Right renal cortex interstitium (tissue), 3 donors: ENCODE data around the gene FAM53B. TPM values are rescaled to one million over a fixed set of nuclear protein-coding genes. Genes with fewer than 3 reads are reported as not detected.
"Not testable (repeated sequence)": the region's sequence is repeated elsewhere in the genome, so short reads cannot be mapped to it uniquely, and the experiment has no call there.

Experiments used
- DNase-seq, 3 donors: peaks; one replicate each; pipeline ENCODE4 v3.0.0-alpha.2; 2013; ENCODE audit warnings: low read depth in 3 of 3, low spot score in 2 of 3
- polyA plus RNA-seq, 3 donors: library from polyadenylated mRNA; unstranded; fragments of 120-200 nt; gene quantifications; one replicate each; pipeline ENCODE4 v1.2.1, GENCODE V29; 2013; ENCODE audit not compliant: insufficient read length in 3 of 3

FAM53B gene
- 10 to 100 TPM; 22.3 to 24.3 (median 23.6) TPM for polyA plus RNA-seq

- peak in 2 of 3 donors; percentile 63 to 65 for DNase-seq
Measured at GRCh38 chr10:124744102-124745050, at the start of gene FAM53B. Gene FAM53B (minus strand): TSS chr10:124744378. CDS start chr10:124706713, 37,665 bp downstream.

DNA sequence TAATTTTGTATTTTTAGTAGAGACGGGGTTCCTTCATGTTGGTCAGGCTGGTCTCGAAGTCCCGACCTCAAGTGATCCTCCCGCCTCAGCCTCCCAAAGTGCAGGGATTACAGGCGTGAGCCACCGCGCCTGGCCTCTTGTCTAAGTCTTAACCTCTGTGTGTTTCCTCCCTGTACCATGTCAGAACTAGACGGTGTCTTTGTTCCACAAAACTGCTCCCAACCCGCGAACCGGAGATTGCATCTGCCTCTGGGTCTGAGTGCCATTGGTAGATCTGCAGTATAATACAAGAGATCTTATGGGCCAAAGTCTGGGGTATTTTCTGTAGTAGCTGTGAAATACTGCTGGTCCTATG, 48.8 kb upstream of the FAM53B start:
- no peak for DNase-seq

- peak; percentile 67 to 81 (median 72) for DNase-seq
Measured at GRCh38 chr10:124791547-124792348, 47.6 kb upstream of the FAM53B start, which contains the start of gene EEF1AKMT2. Gene EEF1AKMT2 (minus strand): TSS chr10:124791887. CDS start chr10:124791833, 54 bp downstream.

GRCh38 chr10:124782900-124783299, 38.7 kb upstream of the FAM53B start:
- DNase-seq: not testable (repeated sequence)

DNA sequence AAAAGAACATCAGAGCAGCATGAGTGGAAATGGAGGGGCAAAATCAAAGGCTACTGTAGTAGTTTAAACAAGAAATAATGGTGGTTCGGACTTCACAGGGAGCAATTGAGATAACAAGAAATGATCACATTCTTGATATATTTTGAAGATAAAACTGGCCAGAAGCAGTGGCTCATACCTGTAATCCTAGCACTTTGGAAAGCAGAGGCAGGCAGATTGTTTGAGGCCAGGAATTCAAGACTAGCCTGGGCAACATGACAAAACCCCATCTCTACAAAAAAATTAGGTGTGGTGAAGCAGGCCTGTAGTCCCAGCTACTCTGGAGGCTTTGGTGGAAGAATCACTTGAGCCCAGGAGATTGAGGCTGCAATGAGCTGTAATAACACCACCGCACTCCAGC, 24.6 kb upstream of the FAM53B start:
- DNase-seq: no peak

- no peak for DNase-seq
Measured at GRCh38 chr10:124765256-124765655, 21.1 kb upstream of the FAM53B start.

DNA sequence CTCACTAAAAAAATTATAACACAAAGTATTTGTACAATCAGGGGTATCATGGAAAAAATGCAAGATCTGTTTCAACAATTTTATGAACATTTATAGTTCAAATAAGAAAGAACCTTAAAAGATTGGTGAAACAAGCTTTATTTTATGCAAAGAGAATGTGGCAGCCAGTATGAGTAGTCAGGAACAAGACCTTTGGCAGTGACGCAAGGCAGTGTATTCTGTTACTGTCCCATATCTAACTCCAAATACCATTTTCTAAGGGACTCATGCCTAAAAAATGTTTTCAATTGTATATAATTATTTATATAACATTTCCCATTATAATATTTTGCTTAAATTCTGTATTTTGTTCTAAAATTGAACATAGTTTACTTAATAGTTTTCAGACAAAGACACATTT, 19.1 kb upstream of the FAM53B start:
- DNase-seq: no peak

- no peak for DNase-seq
Measured at GRCh38 chr10:124762281-124762680, 18.1 kb upstream of the FAM53B start.

DNA sequence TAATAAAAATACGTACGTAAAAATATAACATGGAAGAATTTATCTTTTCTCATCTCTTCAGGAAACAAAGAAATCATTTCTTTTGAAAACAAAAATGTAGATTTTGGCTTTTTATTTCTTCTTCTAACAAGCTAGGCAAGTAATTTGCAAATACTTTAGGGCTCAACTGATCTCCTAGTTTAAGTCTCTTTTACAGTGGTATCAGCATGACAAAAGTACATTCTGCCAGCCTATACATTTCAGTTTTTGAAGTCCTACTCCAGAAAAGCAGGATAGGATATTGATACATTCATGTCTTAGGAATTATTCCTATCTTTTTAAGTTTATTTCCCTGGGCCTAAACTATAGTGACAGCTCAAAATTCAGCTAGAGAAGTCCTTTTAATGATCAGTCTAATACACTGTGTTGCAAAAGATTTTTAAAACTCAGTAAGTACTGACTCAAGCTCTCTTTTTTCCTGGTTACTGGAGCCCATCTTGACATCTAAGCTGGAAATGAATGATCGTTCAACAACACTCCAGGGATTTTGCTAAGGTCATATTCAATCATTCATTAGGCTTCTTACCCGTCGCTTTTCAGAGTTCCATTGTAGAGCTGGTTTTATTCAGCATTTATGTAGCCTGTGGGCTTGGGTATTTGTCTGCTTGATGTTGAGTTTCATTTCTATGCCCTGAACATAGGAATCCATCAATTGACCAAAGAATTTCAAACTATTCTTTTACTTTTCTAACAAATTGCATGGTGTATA, 12.2 kb upstream of the FAM53B start:
- DNase-seq: no peak

GRCh38 chr10:124755581-124755980, 11.4 kb upstream of the FAM53B start:
- DNase-seq: no peak

DNA sequence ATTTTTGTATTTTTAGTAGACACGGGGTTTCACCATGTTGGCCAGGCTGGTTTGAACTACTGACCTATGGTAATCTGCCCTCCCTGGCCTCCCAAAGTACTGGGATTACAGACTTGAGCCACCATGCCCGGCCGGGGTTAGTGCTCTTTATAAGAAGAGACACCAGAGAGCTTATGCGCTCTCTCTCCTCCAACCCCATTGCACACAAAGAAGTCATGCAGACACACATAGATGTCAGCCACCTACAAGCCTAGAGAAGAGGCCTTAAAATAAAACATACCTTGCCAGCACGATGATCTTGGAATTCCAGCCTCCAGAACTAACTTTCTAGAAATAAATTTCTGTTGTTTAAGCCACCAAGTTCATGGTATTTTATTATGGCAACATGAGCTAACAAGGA, 10.0 kb upstream of the FAM53B start:
- DNase-seq: no peak

DNA sequence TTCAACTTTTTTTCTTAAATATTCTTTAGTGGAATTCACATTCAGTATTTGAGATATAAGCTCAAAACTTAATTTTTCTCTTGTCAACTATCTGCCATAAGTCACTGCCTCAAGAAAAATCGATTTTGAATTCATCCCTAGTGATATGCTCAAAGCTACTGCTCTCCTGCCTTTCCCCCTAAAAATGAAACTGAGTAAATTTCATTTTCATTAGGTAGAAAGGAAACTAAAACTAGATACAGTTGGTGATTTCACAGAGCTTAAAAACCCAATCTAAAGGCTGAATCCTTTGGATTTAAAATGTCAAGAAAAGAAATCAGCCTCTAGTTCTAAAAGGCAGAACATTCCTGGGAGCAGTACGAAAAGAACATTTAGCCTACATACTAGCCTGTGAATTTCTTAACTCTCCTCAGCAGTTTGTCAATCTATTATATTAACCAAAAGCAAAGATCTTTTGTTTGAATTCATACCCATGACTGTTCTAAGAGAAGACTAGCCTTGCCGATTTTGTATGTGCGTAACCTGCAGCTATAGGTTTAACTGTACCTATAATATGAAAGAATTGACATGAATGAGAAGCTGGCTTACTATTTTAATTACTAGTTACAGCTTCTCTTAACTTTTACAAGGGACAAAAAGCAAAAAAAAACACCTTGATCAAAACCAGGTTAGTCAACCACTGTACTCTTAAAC, 4.9 kb upstream of the FAM53B start:
- no peak for DNase-seq

GRCh38 chr10:124748166-124748565, 4.0 kb upstream of the FAM53B start:
- no peak for DNase-seq

DNA sequence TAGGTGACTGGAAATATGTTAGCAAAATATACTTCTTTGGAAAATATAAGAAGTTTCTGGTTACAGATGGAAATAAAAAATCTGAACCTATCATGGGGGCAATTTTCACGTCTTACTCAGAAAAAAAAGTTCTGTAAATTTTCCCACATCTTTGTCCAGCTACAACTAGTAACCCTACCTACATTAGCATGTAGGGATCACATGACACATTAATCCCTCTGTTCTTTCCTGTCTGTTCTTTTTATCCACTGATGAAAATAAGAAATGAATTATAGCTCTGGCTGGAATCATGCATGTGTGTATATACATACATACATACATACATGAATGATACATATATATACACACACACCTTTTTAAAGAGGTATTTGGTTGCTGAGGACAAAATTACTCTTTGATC, 3.6 kb upstream of the FAM53B start:
- no peak for DNase-seq

GRCh38 chr10:124746992-124747391, 2.8 kb upstream of the FAM53B start:
- no peak for DNase-seq

DNA sequence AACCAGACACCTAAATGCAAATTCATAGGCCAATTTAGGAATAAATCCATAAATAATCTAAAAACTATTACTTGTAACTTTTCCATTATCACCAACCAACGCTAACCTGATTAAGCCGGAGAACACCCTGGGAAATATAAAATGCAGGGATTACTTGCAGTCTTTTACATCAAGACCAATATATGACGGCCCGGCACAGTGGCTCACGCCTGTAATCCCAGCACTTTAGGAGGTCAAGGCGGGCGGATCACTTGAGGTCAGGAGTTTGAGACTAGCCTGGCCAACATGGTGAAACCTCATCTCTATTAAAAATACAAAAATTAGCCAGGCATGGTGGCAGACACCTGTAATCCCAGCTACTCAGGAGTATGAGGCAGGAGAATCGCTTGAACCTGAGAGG, 2.3 kb upstream of the FAM53B start:
- DNase-seq: not testable (repeated sequence)

DNA sequence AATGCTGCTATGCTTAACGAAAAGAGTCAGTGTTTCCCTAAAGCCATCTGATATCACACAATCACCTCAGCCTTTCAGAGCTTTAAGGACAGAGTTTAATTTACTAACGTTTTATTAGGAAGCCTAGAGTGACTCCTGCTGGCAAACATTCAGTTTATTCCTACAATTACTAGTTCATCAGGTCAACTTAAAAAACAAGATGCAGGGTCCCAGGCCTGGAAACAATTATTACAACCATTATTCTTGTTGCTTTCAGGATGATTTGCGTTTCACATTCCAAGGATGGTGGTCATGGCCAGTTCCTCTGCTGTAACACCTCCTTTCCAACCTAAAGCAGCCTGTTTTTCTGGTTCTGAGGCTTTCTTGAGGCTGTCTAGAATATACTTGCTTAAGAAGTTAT, 1.5 kb upstream of the FAM53B start:
- DNase-seq: peak in 1 of 3 donors; percentile 66

GRCh38 chr10:124745252-124745651, 1.1 kb upstream of the FAM53B start:
- no peak for DNase-seq

DNA sequence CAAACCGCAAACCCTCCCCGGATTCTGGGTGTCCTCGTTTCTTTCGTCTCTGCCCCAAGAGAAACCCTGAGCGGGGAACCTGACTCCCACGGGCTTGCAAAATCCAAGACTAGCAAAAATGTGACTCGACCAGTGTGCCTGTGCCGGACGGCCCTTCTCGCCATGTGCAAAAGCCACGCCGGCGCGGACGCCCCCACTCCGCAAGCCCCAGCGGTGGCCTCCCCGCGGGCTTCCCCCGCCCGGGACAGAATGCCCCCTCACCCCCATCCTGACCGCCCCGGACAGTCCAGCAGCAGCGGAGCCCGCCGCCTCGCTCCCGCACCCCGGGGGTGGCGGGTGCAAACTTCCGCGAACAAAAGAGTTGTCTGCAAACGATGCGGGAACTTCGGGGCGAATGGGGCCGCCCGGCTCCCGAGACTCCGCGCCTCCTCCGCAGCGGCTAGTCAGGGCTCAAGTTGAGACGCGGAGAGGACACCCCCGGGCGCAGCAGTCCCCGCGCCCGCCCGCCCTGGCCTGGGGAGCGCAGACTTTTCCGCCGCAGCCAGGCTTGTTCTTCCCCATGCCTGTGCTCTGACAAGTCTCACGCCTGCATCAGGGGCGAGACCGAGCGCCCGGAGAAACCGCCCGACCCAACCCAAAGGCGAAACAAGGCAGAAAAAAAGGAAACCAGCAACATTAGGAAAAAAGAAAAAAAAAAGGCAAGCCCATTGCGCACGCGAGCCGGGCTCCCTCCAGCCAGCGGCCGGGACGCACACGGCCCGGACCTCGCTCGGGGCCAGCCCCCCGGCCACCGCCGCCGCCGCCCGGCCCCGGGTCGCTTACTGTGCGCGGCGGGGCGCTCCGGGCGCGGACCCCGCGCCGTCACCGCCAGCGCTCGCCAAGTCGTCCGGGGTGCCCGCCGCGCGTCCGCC, 732 bp downstream of the FAM53B start:
- DNase-seq: no peak
